ENCODE data around the gene WDR70. TPM values are rescaled to one million over a fixed set of nuclear protein-coding genes. Genes with fewer than 3 reads are reported as not detected.
"Not testable (repeated sequence)": the region's sequence is repeated elsewhere in the genome, so short reads cannot be mapped to it uniquely, and the experiment has no call there.

The WDR70 gene
- 30.0 and 34.7 TPM in 2 replicates for total RNA-seq (2022)
- Bru-seq, nascent RNA = percentile 74 among the genes with signal in this experiment
- percentile 54 among the genes with signal in this experiment for BruChase-seq, experiment 1, labeled RNA remaining after a 6-hour chase
- BruChase-seq, experiment 2, labeled RNA remaining after a 2-hour chase = percentile 54 among the genes with signal in this experiment
- long read RNA-seq, transcript WDR70-201 (18 exons, 2,983 nt) = major isoform, 23 of 29 reads
- long read RNA-seq, partial matches to known transcripts = 1 of 29 reads
- long read RNA-seq, other reads (novel, unspliced or antisense) = 5 of 29 reads

GRCh38 chr5:37379100-37379628 is at the start of gene WDR70:
WDR70 (plus strand) TSS chr5:37379318; CDS start chr5:37379368, 50 bp downstream.
- DNase-seq = peak; percentile 82
- intact Hi-C loops (cut with micrococcal nuclease; ENCODE audit: unreplicated experiment); H3K27me3 Mint-ChIP-seq (ENCODE audit: unreplicated experiment); BruUV-seq (replicated peaks); H3K4me1 Mint-ChIP-seq (ENCODE audit: low read depth, unreplicated experiment); H3K9me3 Mint-ChIP-seq (ENCODE audit: low read depth, unreplicated experiment): not testable (repeated sequence)
- H3K4me3 Mint-ChIP-seq (ENCODE audit: low read depth, unreplicated experiment) = peak within 1 kb of the TSS; percentile 94
- peak within 1 kb of the TSS; percentile 67 for H3K27ac Mint-ChIP-seq (ENCODE audit: unreplicated experiment)
- H3K36me3 Mint-ChIP-seq (ENCODE audit: insufficient read depth, unreplicated experiment) = peaks cover 16% of the 10 kb centered on the region
- CTCF ChIA-PET = interaction anchor here (0.7 to 1.0 kb wide), 5 partner anchors 8 to 544 kb away, joined by 3 to 13 read pairs (median 4); partner anchors contain the start of gene NUP155

- H3K4me3 Mint-ChIP-seq (ENCODE audit: low read depth, unreplicated experiment); DNase-seq; CTCF ChIA-PET; H3K27ac Mint-ChIP-seq (ENCODE audit: unreplicated experiment); intact Hi-C loops (cut with micrococcal nuclease; ENCODE audit: unreplicated experiment); H3K9me3 Mint-ChIP-seq (ENCODE audit: low read depth, unreplicated experiment); BruUV-seq (replicated peaks); H3K27me3 Mint-ChIP-seq (ENCODE audit: unreplicated experiment); H3K4me1 Mint-ChIP-seq (ENCODE audit: low read depth, unreplicated experiment): not testable (repeated sequence)
- peaks cover 32% of the 10 kb centered on the region for H3K36me3 Mint-ChIP-seq (ENCODE audit: insufficient read depth, unreplicated experiment)
Observed at GRCh38 chr5:37334754-37335153, 44.4 kb upstream of the WDR70 start.

GRCh38 chr5:37342741-37343140 is 36.4 kb upstream of the WDR70 start:
- peaks cover 42% of the 10 kb centered on the region for H3K36me3 Mint-ChIP-seq (ENCODE audit: insufficient read depth, unreplicated experiment)
- H3K4me3 Mint-ChIP-seq (ENCODE audit: low read depth, unreplicated experiment); H3K9me3 Mint-ChIP-seq (ENCODE audit: low read depth, unreplicated experiment); H3K4me1 Mint-ChIP-seq (ENCODE audit: low read depth, unreplicated experiment); H3K27me3 Mint-ChIP-seq (ENCODE audit: unreplicated experiment); BruUV-seq (replicated peaks); DNase-seq; intact Hi-C loops (cut with micrococcal nuclease; ENCODE audit: unreplicated experiment); CTCF ChIA-PET; H3K27ac Mint-ChIP-seq (ENCODE audit: unreplicated experiment): not testable (repeated sequence)

GRCh38 chr5:37355161-37355560 is 24.0 kb upstream of the WDR70 start:
- Mint-ChIP-seq H3K36me3 (ENCODE audit: insufficient read depth, unreplicated experiment) (peaks cover 22% of the 10 kb centered on the region), H3K9me3 (ENCODE audit: low read depth, unreplicated experiment) (no peaks in the 10 kb centered on the region), H3K27ac (ENCODE audit: unreplicated experiment) (no peak overlapping the region), H3K4me3 (ENCODE audit: low read depth, unreplicated experiment) (no peak overlapping the region), H3K27me3 (ENCODE audit: unreplicated experiment) (no peaks in the 10 kb centered on the region), H3K4me1 (ENCODE audit: low read depth, unreplicated experiment) (no peaks in the 10 kb centered on the region)
- DNase-seq = no peak
- TF ChIP-seq CTCF (IDR thresholded peaks at IDR 0.05; ENCODE audit: unreplicated experiment) = no peak
- CTCF ChIA-PET = no interaction called here
- no TSS peak for BruUV-seq (replicated peaks)
- intact Hi-C loops (cut with micrococcal nuclease; ENCODE audit: unreplicated experiment) = no loop called here

- CTCF ChIA-PET = interaction anchor here (0.6 to 0.9 kb wide), 4 partner anchors 9 to 723 kb away, joined by 3 to 4 read pairs (median 3); partner anchors contain the start of gene WDR70
- Mint-ChIP-seq H3K4me3 (ENCODE audit: low read depth, unreplicated experiment) (peak overlapping the region; percentile 99), H3K9me3 (ENCODE audit: low read depth, unreplicated experiment) (no peaks in the 10 kb centered on the region), H3K4me1 (ENCODE audit: low read depth, unreplicated experiment) (peaks cover 24% of the 10 kb centered on the region), H3K27me3 (ENCODE audit: unreplicated experiment) (no peaks in the 10 kb centered on the region), H3K27ac (ENCODE audit: unreplicated experiment) (peak overlapping the region; percentile 98), H3K36me3 (ENCODE audit: insufficient read depth, unreplicated experiment) (peaks cover 53% of the 10 kb centered on the region)
- TSS peak; percentile 67 for BruUV-seq (replicated peaks)
- no peak for DNase-seq
- no peak for TF ChIP-seq CTCF (IDR thresholded peaks at IDR 0.05; ENCODE audit: unreplicated experiment)
- intact Hi-C loops (cut with micrococcal nuclease; ENCODE audit: unreplicated experiment) = no loop called here
Observed at GRCh38 chr5:37370550-37370863, 8.6 kb upstream of the WDR70 start.
